Stimulated activated CD8-positive, alpha-beta memory T cell treated with anti-CD3 and anti-CD28 coated beads, Interleukin-4, amount 100 ng/mL, for 24 hours (primary cell): ENCODE data around the gene MAP3K14.

ENCODE experiments used
- DNase-seq: peaks from one replicate; pipeline ENCODE4 v3.0.0-alpha.2; 2020; ENCODE audit warnings: low read depth

Gene MAP3K14

GRCh38 chr17:45223539-45224528 lies 93.0 kb downstream of the MAP3K14 start:
- DNase-seq, result peak; percentile 39

GRCh38 chr17:45222996-45223538 lies 93.8 kb downstream of the MAP3K14 start:
- DNase-seq, result no peak

- peak; percentile 37 for DNase-seq
Observed at GRCh38 chr17:45222289-45222995, 94.4 kb downstream of the MAP3K14 start.

- DNase-seq, result no peak
Observed at GRCh38 chr17:45222014-45222288, 94.9 kb downstream of the MAP3K14 start.

- peak; percentile 47 for DNase-seq
Observed at GRCh38 chr17:45221081-45222013, 95.5 kb downstream of the MAP3K14 start, which contains the start of gene FMNL1. TSS of gene FMNL1 (plus strand) at chr17:45221885. CDS start at chr17:45222125, 240 bp downstream.

GRCh38 chr17:45220079-45220478 lies 96.7 kb downstream of the MAP3K14 start:
- DNase-seq, result no peak

- peak; percentile 80 for DNase-seq
Observed at GRCh38 chr17:45218895-45219661, 97.7 kb downstream of the MAP3K14 start.
